H9 (cell line): Measurements from ENCODE around the gene FBN3. TPM values are rescaled to one million over a fixed set of nuclear protein-coding genes. Genes with fewer than 3 reads are reported as not detected.

Experiments
- DNase-seq: peaks from one replicate; pipeline ENCODE4 v3.0.0-alpha.2; 2017
- H2AFZ ChIP-seq: one replicate; pipeline ENCODE4 v1.6.1; 2013; ENCODE audit warnings: mild to moderate bottlenecking, low read length, control low read depth, moderate library complexity
- H2AK5ac ChIP-seq: 2 replicates; pipeline ENCODE4 v1.6.1; 2013; ENCODE audit warnings: low read length, control low read depth, mixed read lengths; ENCODE audit not compliant: insufficient read length
- H2BK120ac ChIP-seq: one replicate; pipeline ENCODE4 v1.6.1; 2013; ENCODE audit warnings: low read depth, mild to moderate bottlenecking, low read length, control low read depth, inconsistent platforms; ENCODE audit not compliant: poor library complexity, severe bottlenecking
- H2BK12ac ChIP-seq: 2 replicates; pipeline ENCODE4 v1.6.1; 2013; ENCODE audit warnings: low read length, control low read depth, mixed read lengths, low read depth; ENCODE audit not compliant: insufficient read length
- H2BK15ac ChIP-seq: 2 replicates; pipeline ENCODE4 v1.6.1; 2013; ENCODE audit warnings: low read depth, low read length, control low read depth
- H2BK20ac ChIP-seq: one replicate; pipeline ENCODE4 v1.6.1; 2013; ENCODE audit warnings: low read depth, mild to moderate bottlenecking, low read length, control low read depth, inconsistent platforms; ENCODE audit not compliant: poor library complexity, severe bottlenecking
- H2BK5ac ChIP-seq: 2 replicates; pipeline ENCODE4 v1.6.1; 2013; ENCODE audit warnings: low read length, control low read depth, mixed read lengths; ENCODE audit not compliant: insufficient read length
- H3K14ac ChIP-seq: 2 replicates; pipeline ENCODE4 v1.6.1; 2013; ENCODE audit warnings: low read length, control low read depth; ENCODE audit not compliant: insufficient read depth
- H3K18ac ChIP-seq: 2 replicates; pipeline ENCODE4 v1.6.1; 2013; ENCODE audit warnings: low read depth, mild to moderate bottlenecking, mixed read lengths, low read length, control low read depth; ENCODE audit not compliant: insufficient read length
- H3K23ac ChIP-seq: 2 replicates; pipeline ENCODE4 v1.6.1; 2013; ENCODE audit warnings: low read length, control low read depth, mixed read lengths, low read depth; ENCODE audit not compliant: insufficient read length
- H3K23me2 ChIP-seq: 2 replicates; pipeline ENCODE4 v1.6.1; 2013; ENCODE audit warnings: low read depth, mild to moderate bottlenecking, mixed read lengths, low read length, control low read depth; ENCODE audit not compliant: insufficient read length, poor library complexity, severe bottlenecking
- H3K27ac ChIP-seq: 2 replicates; pipeline ENCODE4 v1.5.1; 2013; ENCODE audit warnings: low read length, control low read depth, mixed read lengths, low read depth; ENCODE audit not compliant: insufficient read length
- H3K27me3 ChIP-seq: 2 replicates; pipeline ENCODE4 v1.6.1; 2013; ENCODE audit warnings: low read length, control low read depth, inconsistent platforms; ENCODE audit not compliant: insufficient read depth
- H3K4ac ChIP-seq: 2 replicates; pipeline ENCODE4 v1.6.1; 2013; ENCODE audit warnings: low read depth, mild to moderate bottlenecking, control low read depth, inconsistent platforms, low read length, moderate library complexity
- H3K4me1 ChIP-seq: 2 replicates; pipeline ENCODE4 v1.6.1; 2013; ENCODE audit warnings: low read length, control low read depth, inconsistent platforms; ENCODE audit not compliant: insufficient read depth
- H3K4me2 ChIP-seq: 2 replicates; pipeline ENCODE4 v1.6.1; 2013; ENCODE audit warnings: low read length, control low read depth, mixed read lengths; ENCODE audit not compliant: insufficient read length, insufficient read depth
- H3K56ac ChIP-seq: 2 replicates; pipeline ENCODE4 v1.6.1; 2013; ENCODE audit warnings: low read depth, mild to moderate bottlenecking, mixed read lengths, low read length, control low read depth; ENCODE audit not compliant: insufficient read length
- H3K79me1 ChIP-seq: 2 replicates; pipeline ENCODE4 v1.6.1; 2013; ENCODE audit warnings: low read depth, mild to moderate bottlenecking, moderate library complexity, low read length, control low read depth, inconsistent platforms; ENCODE audit not compliant: insufficient read depth, poor library complexity, severe bottlenecking
- H3K79me2 ChIP-seq: 2 replicates; pipeline ENCODE4 v1.6.1; 2013; ENCODE audit warnings: low read length, control low read depth, inconsistent platforms; ENCODE audit not compliant: insufficient read depth
- H3K9ac ChIP-seq: 2 replicates; pipeline ENCODE4 v1.6.1; 2013; ENCODE audit warnings: low read length, control low read depth, mixed read lengths; ENCODE audit not compliant: insufficient read length; ENCODE audit errors: extremely low read depth
- H3K9me3 ChIP-seq: one replicate; pipeline ENCODE4 v1.6.1; 2013; ENCODE audit warnings: low read depth, low read length, inconsistent platforms; ENCODE audit not compliant: control insufficient read depth
- H3T11ph ChIP-seq: one replicate; pipeline ENCODE4 v1.6.1; 2013; ENCODE audit warnings: mild to moderate bottlenecking, low read length, control low read depth, inconsistent platforms
- H4K20me1 ChIP-seq: one replicate; pipeline ENCODE4 v1.6.1; 2013; ENCODE audit not compliant: control insufficient read depth, insufficient read length, insufficient read depth
- H4K5ac ChIP-seq: 2 replicates; pipeline ENCODE4 v1.6.1; 2013; ENCODE audit warnings: low read depth, mild to moderate bottlenecking, mixed read lengths, low read length, control low read depth; ENCODE audit not compliant: insufficient read length
- H4K8ac ChIP-seq: replicated peaks from 2 replicates; pipeline ENCODE4 v1.6.1; 2013; ENCODE audit warnings: low read length, control low read depth, mixed read lengths, low read depth; ENCODE audit not compliant: insufficient read length
- H4K91ac ChIP-seq: 2 replicates; pipeline ENCODE4 v1.6.1; 2013; ENCODE audit warnings: low read depth, mild to moderate bottlenecking, moderate library complexity, mixed read lengths, low read length, control low read depth; ENCODE audit not compliant: insufficient read length
- H3K27ac Mint-ChIP-seq, 3 experiments: 2 replicates in 2 of 3; 3 replicates in 1 of 3; pipeline ENCODE4 v1.8.0; 2020 to 2021; ENCODE audit warnings: mixed read lengths in 3 of 3, mild to moderate bottlenecking in 1 of 3, moderate library complexity in 1 of 3
- H3K27me3 Mint-ChIP-seq: 2 replicates; pipeline ENCODE4 v1.8.0; 2021; ENCODE audit warnings: low read depth, mild to moderate bottlenecking, moderate library complexity, mixed read lengths
- H3K36me3 Mint-ChIP-seq, 3 experiments: 2 replicates in 2 of 3; 3 replicates in 1 of 3; pipeline ENCODE4 v1.8.0; 2020 to 2021; ENCODE audit warnings: low read depth in 3 of 3, mixed read lengths in 3 of 3; ENCODE audit not compliant: insufficient read depth in 1 of 3
- H3K4me1 Mint-ChIP-seq, 2 experiments: 2 replicates each; pipeline ENCODE4 v1.8.0; 2020; ENCODE audit warnings: mixed read lengths in 2 of 2
- H3K4me3 Mint-ChIP-seq, 2 experiments: 2 replicates in 1 of 2; 3 replicates in 1 of 2; pipeline ENCODE4 v1.8.0; 2020 to 2021; ENCODE audit warnings: mild to moderate bottlenecking in 2 of 2, mixed read lengths in 2 of 2, moderate library complexity in 1 of 2
- H3K9me3 Mint-ChIP-seq, 2 experiments: 2 replicates in 1 of 2; 3 replicates in 1 of 2; pipeline ENCODE4 v1.8.0; 2020; ENCODE audit warnings: mild to moderate bottlenecking in 2 of 2, mixed read lengths in 2 of 2, moderate library complexity in 1 of 2
- CTCF ChIP-seq: fragments of 200-600 bp; sonication (generic); conservative IDR thresholded peaks from 3 replicates; pipeline ENCODE4 v1.8.0; 2021; ENCODE audit warnings: antibody characterized with exemption, mild to moderate bottlenecking
- WGBS: extraction: QIAGEN DNeasy Blood & Tissue Kit; methylation state at CpG from one replicate; pipeline ENCODE4 v1.1.7; 2013; ENCODE audit warnings: missing lambda C conversion rate, low lambda C conversion rate, mixed read lengths; ENCODE audit not compliant: insufficient read length; ENCODE audit errors: extremely low coverage; 5-methylcytosine and 5-hydroxymethylcytosine counted together
- total RNA-seq: library from RNA; stranded (reverse); gene quantifications from 2 replicates; pipeline ENCODE4 v1.2.1, GENCODE V29; 2021

The FBN3 gene
- total RNA-seq, 1 experiment from 2014 or later, result 31.0 TPM

GRCh38 chr19:8089664-8090601, 59.5 kb downstream of the FBN3 start:
- WGBS, result no CpG with 5 or more reads among the region's 19 CpGs
- H3K4me1 Mint-ChIP-seq, result peaks cover 0 to 3% of the 10 kb centered on the region in 2 experiments; a peak in 2 of 4 replicates
- H3K14ac ChIP-seq, result no peak overlapping the region
- no peak overlapping the region for H4K5ac ChIP-seq
- no peak overlapping the region for H2BK20ac ChIP-seq
- no peak overlapping the region for H2AFZ ChIP-seq
- H3K79me2 ChIP-seq, result no peaks in the 10 kb centered on the region
- H3K4me2 ChIP-seq, result no peak overlapping the region
- H3K9me3 ChIP-seq, result no peaks in the 10 kb centered on the region
- H3K27ac ChIP-seq, result no peak overlapping the region
- no peak overlapping the region for H3K56ac ChIP-seq
- no peak overlapping the region for H3K4me3 Mint-ChIP-seq
- H4K91ac ChIP-seq, result no peak overlapping the region
- H2BK15ac ChIP-seq, result no peak overlapping the region
- H3K27me3 ChIP-seq, result no peaks in the 10 kb centered on the region
- no peak for TF ChIP-seq CTCF
- H2BK5ac ChIP-seq, result no peak overlapping the region
- H3K9me3 Mint-ChIP-seq, result peaks cover 0 to 1% of the 10 kb centered on the region in 2 experiments; a peak in 1 of 5 replicates
- H3K27ac Mint-ChIP-seq, result no peak overlapping the region
- no peak overlapping the region for H4K8ac ChIP-seq
- no peaks in the 10 kb centered on the region for H3K79me1 ChIP-seq
- H2BK12ac ChIP-seq, result no peak overlapping the region
- H3K23me2 ChIP-seq, result no peaks in the 10 kb centered on the region
- H3K4me1 ChIP-seq, result no peaks in the 10 kb centered on the region
- peaks cover 31 to 40% (median 39%) of the 10 kb centered on the region in 3 experiments; a peak in 6 of 7 replicates for H3K36me3 Mint-ChIP-seq
- no peak overlapping the region for H2BK120ac ChIP-seq
- DNase-seq, result no peak
- H3K23ac ChIP-seq, result no peak overlapping the region
- H3K4ac ChIP-seq, result no peak overlapping the region
- H3T11ph ChIP-seq, result no peak overlapping the region
- H2AK5ac ChIP-seq, result no peak overlapping the region
- no peaks in the 10 kb centered on the region for H4K20me1 ChIP-seq
- no peak overlapping the region for H3K18ac ChIP-seq
- H3K27me3 Mint-ChIP-seq, result no peaks in the 10 kb centered on the region; the same call in 1 of the 2 replicates
- H3K9ac ChIP-seq, result no peak overlapping the region
